MM.1S (cell line): ENCODE data around the gene HOXC9.

Experiments
- EZH2 ChIP-seq: fragments of 300-600 bp; sonication (generic); optimal IDR thresholded peaks from 2 replicates; pipeline ENCODE3; 2017; ENCODE audit warnings: low read depth, mild to moderate bottlenecking, antibody characterized with exemption, low read length, mixed read lengths
- TF ChIP-seq, protein P1 (sequence below): fragments of 300-600 bp; sonication (generic); IDR thresholded peaks from 2 replicates; pipeline ENCODE4 v1.5.1; 2016; ENCODE audit warnings: antibody characterized with exemption, low read length, mixed read lengths

DNA sequence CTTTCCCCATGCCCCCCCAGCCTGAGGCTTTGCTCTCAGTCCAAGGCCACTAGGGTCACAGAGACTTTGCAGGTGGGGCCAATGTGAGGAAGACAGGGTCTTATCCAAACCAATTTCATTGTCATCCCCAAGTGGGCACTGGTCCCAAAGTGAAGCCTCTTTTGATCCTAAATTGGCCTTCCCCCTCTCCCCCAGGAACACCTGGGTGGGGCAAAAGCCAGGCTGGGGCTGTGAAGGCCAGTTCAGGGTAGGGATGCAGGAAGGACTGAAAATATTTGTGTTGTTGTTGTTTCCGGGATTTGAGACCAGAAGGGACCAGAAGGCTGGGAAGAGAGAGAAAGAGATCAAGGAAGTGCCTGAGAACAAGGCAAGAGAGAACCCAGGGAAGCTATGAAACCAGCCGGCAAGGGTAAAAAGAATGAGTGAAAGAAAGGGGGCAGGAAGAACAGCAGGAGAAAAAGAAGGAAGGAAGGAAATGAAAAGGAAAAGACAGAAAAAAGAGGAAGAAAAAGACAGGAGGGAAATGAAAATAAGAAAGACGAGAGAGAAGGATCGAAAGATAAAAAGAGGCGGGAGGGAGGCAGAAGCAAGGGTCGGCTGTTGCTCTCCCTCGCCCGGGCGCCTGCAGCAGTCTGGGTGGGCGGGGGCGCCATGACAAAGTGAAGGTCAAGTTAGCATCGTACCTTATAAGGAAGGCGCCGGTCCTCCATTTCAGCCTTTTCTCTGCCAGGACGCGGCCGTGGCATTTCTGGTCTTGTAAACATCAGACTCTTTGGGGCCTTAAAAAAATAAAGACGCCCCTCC, 34.5 kb upstream of the HOXC9 start:
- TF ChIP-seq, protein P1, sequence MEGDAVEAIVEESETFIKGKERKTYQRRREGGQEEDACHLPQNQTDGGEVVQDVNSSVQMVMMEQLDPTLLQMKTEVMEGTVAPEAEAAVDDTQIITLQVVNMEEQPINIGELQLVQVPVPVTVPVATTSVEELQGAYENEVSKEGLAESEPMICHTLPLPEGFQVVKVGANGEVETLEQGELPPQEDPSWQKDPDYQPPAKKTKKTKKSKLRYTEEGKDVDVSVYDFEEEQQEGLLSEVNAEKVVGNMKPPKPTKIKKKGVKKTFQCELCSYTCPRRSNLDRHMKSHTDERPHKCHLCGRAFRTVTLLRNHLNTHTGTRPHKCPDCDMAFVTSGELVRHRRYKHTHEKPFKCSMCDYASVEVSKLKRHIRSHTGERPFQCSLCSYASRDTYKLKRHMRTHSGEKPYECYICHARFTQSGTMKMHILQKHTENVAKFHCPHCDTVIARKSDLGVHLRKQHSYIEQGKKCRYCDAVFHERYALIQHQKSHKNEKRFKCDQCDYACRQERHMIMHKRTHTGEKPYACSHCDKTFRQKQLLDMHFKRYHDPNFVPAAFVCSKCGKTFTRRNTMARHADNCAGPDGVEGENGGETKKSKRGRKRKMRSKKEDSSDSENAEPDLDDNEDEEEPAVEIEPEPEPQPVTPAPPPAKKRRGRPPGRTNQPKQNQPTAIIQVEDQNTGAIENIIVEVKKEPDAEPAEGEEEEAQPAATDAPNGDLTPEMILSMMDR: no peak
- no peak for TF ChIP-seq EZH2
